ENCODE measurements around the gene MRPL33.

The MRPL33 gene

GRCh38 chr2:27781496-27781895 is 10.0 kb downstream of the MRPL33 start:
- TF ChIP-seq GATA3 (IDR thresholded peaks at IDR 0.05; ENCODE audit: low read depth, low read length): no peak
- no peak for TF ChIP-seq GATA2 (IDR thresholded peaks at IDR 0.05; ENCODE audit: low read depth, low read length)

- no peak for TF ChIP-seq GATA3 (IDR thresholded peaks at IDR 0.05; ENCODE audit: low read depth, low read length)
- no peak for TF ChIP-seq GATA2 (IDR thresholded peaks at IDR 0.05; ENCODE audit: low read depth, low read length)
Measured at GRCh38 chr2:27782701-27783100, 11.2 kb downstream of the MRPL33 start.

GRCh38 chr2:27790796-27791195 is 19.3 kb downstream of the MRPL33 start:
- no peak for TF ChIP-seq GATA2 (IDR thresholded peaks at IDR 0.05; ENCODE audit: low read depth, low read length)
- TF ChIP-seq GATA3 (IDR thresholded peaks at IDR 0.05; ENCODE audit: low read depth, low read length): no peak

- TF ChIP-seq GATA2 (IDR thresholded peaks at IDR 0.05; ENCODE audit: low read depth, low read length) (no peak), GATA3 (IDR thresholded peaks at IDR 0.05; ENCODE audit: low read depth, low read length) (no peak)
Measured at GRCh38 chr2:27792759-27793158, 21.2 kb downstream of the MRPL33 start.

- TF ChIP-seq GATA2 (IDR thresholded peaks at IDR 0.05; ENCODE audit: low read depth, low read length) (no peak), GATA3 (IDR thresholded peaks at IDR 0.05; ENCODE audit: low read depth, low read length) (no peak)
Measured at GRCh38 chr2:27795093-27795834, 23.7 kb downstream of the MRPL33 start.

- TF ChIP-seq GATA2 (IDR thresholded peaks at IDR 0.05; ENCODE audit: low read depth, low read length) (no peak), GATA3 (IDR thresholded peaks at IDR 0.05; ENCODE audit: low read depth, low read length) (no peak)
Measured at GRCh38 chr2:27795868-27796277, 24.4 kb downstream of the MRPL33 start.

GRCh38 chr2:27796791-27797765 is 25.6 kb downstream of the MRPL33 start:
- TF ChIP-seq GATA3 (IDR thresholded peaks at IDR 0.05; ENCODE audit: low read depth, low read length) (no peak), GATA2 (IDR thresholded peaks at IDR 0.05; ENCODE audit: low read depth, low read length) (no peak)

- no peak for TF ChIP-seq GATA2 (IDR thresholded peaks at IDR 0.05; ENCODE audit: low read depth, low read length)
- TF ChIP-seq GATA3 (IDR thresholded peaks at IDR 0.05; ENCODE audit: low read depth, low read length): no peak
Measured at GRCh38 chr2:27797841-27798240, 26.3 kb downstream of the MRPL33 start.

- TF ChIP-seq GATA3 (IDR thresholded peaks at IDR 0.05; ENCODE audit: low read depth, low read length) (no peak), GATA2 (IDR thresholded peaks at IDR 0.05; ENCODE audit: low read depth, low read length) (no peak)
Measured at GRCh38 chr2:27798486-27798885, 27.0 kb downstream of the MRPL33 start.

- TF ChIP-seq GATA2 (IDR thresholded peaks at IDR 0.05; ENCODE audit: low read depth, low read length) (no peak), GATA3 (IDR thresholded peaks at IDR 0.05; ENCODE audit: low read depth, low read length) (no peak)
Measured at GRCh38 chr2:27798948-27799645, 27.6 kb downstream of the MRPL33 start.

- TF ChIP-seq GATA3 (IDR thresholded peaks at IDR 0.05; ENCODE audit: low read depth, low read length): no peak
- no peak for TF ChIP-seq GATA2 (IDR thresholded peaks at IDR 0.05; ENCODE audit: low read depth, low read length)
Measured at GRCh38 chr2:27799646-27800010, 28.1 kb downstream of the MRPL33 start.

- TF ChIP-seq GATA3 (IDR thresholded peaks at IDR 0.05; ENCODE audit: low read depth, low read length) (no peak), GATA2 (IDR thresholded peaks at IDR 0.05; ENCODE audit: low read depth, low read length) (no peak)
Measured at GRCh38 chr2:27800856-27801255, 29.3 kb downstream of the MRPL33 start.

GRCh38 chr2:27802547-27802946 is 31.0 kb downstream of the MRPL33 start:
- no peak for TF ChIP-seq GATA3 (IDR thresholded peaks at IDR 0.05; ENCODE audit: low read depth, low read length)
- no peak for TF ChIP-seq GATA2 (IDR thresholded peaks at IDR 0.05; ENCODE audit: low read depth, low read length)

GRCh38 chr2:27803046-27803445 is 31.5 kb downstream of the MRPL33 start:
- no peak for TF ChIP-seq GATA3 (IDR thresholded peaks at IDR 0.05; ENCODE audit: low read depth, low read length)
- no peak for TF ChIP-seq GATA2 (IDR thresholded peaks at IDR 0.05; ENCODE audit: low read depth, low read length)
